GM12878 (cell line): ENCODE results near the gene NCBP1. TPM values are rescaled to one million over a fixed set of nuclear protein-coding genes. Genes with fewer than 3 reads are reported as not detected.

Experiments used
- CHD2 ChIP-seq: IDR thresholded peaks from 2 replicates; pipeline ENCODE4 v1.6.1; 2011; ENCODE audit warnings: low read depth, low read length, improper control_type of control experiment, borderline replicate concordance
- E2F8 ChIP-seq: fragments of 450-650 bp; IDR thresholded peaks from 2 replicates; pipeline ENCODE4 v1.6.1; 2018; ENCODE audit warnings: mild to moderate bottlenecking, low read depth, moderate library complexity; ENCODE audit not compliant: partially characterized antibody
- EGR1 ChIP-seq, 2 experiments: IDR thresholded peaks; 1 replicate in 1 of 2; 2 replicates in 1 of 2; pipeline ENCODE4 v1.6.1; 2011 to 2012; ENCODE audit warnings: low read depth in 2 of 2, low read length in 2 of 2, borderline replicate concordance in 1 of 2, mild to moderate bottlenecking in 1 of 2, moderate library complexity in 1 of 2
- EP300 ChIP-seq, 2 experiments: fragments of 150-350 bp in 1 of 2; IDR thresholded peaks; 2 replicates each; pipeline ENCODE4 v1.6.1; 2011 to 2012; ENCODE audit warnings: low read depth in 2 of 2, low read length in 2 of 2, borderline replicate concordance in 1 of 2, improper control_type of control experiment in 1 of 2, inconsistent platforms in 1 of 2; ENCODE audit not compliant: control insufficient read depth in 1 of 2
- FOS ChIP-seq: IDR thresholded peaks from 3 replicates; pipeline ENCODE4 v1.6.1; 2011; ENCODE audit warnings: borderline replicate concordance; ENCODE audit not compliant: insufficient read length; ENCODE audit errors: extremely low read depth
- IKZF1 ChIP-seq: fragments of 450-650 bp; conservative IDR thresholded peaks from 2 replicates; pipeline ENCODE4 v1.6.1; 2017; ENCODE audit warnings: antibody characterized with exemption, mild to moderate bottlenecking
- NFIC ChIP-seq: IDR thresholded peaks from 2 replicates; pipeline ENCODE4 v1.6.1; 2012; ENCODE audit warnings: low read depth, mild to moderate bottlenecking, inconsistent platforms, low read length, moderate library complexity
- NFYA ChIP-seq: IDR thresholded peaks from 2 replicates; pipeline ENCODE4 v1.6.1; 2011; ENCODE audit warnings: low read depth, mild to moderate bottlenecking, low read length, improper control_type of control experiment, borderline replicate concordance
- NKRF ChIP-seq: fragments of 450-650 bp; conservative IDR thresholded peaks from 2 replicates; pipeline ENCODE4 v1.6.1; 2017; ENCODE audit warnings: mild to moderate bottlenecking, moderate library complexity
- NR2C1 ChIP-seq: fragments of 450-650 bp; IDR thresholded peaks from 2 replicates; pipeline ENCODE4 v1.6.1; 2017; ENCODE audit warnings: antibody characterized with exemption, mild to moderate bottlenecking, moderate library complexity
- PRDM15 ChIP-seq: fragments of 450-650 bp; formaldehyde crosslinking; IDR thresholded peaks from 2 replicates; pipeline ENCODE4 v1.4.0; 2020; ENCODE audit warnings: mild to moderate bottlenecking, moderate library complexity
- STAT1 ChIP-seq: fragments of 450-650 bp; conservative IDR thresholded peaks from 2 replicates; pipeline ENCODE4 v1.6.1; 2014; ENCODE audit warnings: antibody characterized with exemption, mild to moderate bottlenecking
- STAT3 ChIP-seq: IDR thresholded peaks from 2 replicates; pipeline ENCODE4 v1.6.1; 2011; ENCODE audit warnings: low read depth, low read length, improper control_type of control experiment
- polyA plus RNA-seq, 11 experiments: library from polyadenylated mRNA; depleted of rRNA in 4 of 11; unstranded in 6 of 11; stranded (reverse) in 5 of 11; fragments of >200 nt; fragmentation: Nextera tagmentation in 4 of 11; fragmentation: Illumina TruSeq in 1 of 11; extraction: Ambion mirVana in 4 of 11; extraction: Trizol in 1 of 11; gene quantifications; 1 replicate in 1 of 11; 2 replicates in 10 of 11; pipeline versions ENCODE4 v1.2.1 to v1.2.3, GENCODE V29; 2011 to 2016; ENCODE audit warnings: inconsistent platforms in 2 of 11, missing spikeins in 2 of 11, low read depth in 1 of 11
- total RNA-seq, 4 experiments: library from RNA; depleted of rRNA in 3 of 4; stranded (reverse); fragments of >200 nt in 3 of 4; fragmentation: Illumina TruSeq in 1 of 4; extraction: Trizol in 1 of 4; gene quantifications; 2 replicates each; pipeline versions ENCODE4 v1.2.1 to v1.2.3, GENCODE V29; 2013 to 2021
- TF ChIP-seq, protein P1 (sequence below): fragments of 450-650 bp; IDR thresholded peaks from 2 replicates; pipeline ENCODE4 v1.6.1; 2016; ENCODE audit warnings: mild to moderate bottlenecking, moderate library complexity, borderline replicate concordance

The NCBP1 gene
- total and polyA plus RNA-seq, 10 of the 15 experiments (the other 5 are each of a cell fraction or from before 2014, with no cell fraction given): 14.7 to 70.9 (median 36.0) TPM

DNA sequence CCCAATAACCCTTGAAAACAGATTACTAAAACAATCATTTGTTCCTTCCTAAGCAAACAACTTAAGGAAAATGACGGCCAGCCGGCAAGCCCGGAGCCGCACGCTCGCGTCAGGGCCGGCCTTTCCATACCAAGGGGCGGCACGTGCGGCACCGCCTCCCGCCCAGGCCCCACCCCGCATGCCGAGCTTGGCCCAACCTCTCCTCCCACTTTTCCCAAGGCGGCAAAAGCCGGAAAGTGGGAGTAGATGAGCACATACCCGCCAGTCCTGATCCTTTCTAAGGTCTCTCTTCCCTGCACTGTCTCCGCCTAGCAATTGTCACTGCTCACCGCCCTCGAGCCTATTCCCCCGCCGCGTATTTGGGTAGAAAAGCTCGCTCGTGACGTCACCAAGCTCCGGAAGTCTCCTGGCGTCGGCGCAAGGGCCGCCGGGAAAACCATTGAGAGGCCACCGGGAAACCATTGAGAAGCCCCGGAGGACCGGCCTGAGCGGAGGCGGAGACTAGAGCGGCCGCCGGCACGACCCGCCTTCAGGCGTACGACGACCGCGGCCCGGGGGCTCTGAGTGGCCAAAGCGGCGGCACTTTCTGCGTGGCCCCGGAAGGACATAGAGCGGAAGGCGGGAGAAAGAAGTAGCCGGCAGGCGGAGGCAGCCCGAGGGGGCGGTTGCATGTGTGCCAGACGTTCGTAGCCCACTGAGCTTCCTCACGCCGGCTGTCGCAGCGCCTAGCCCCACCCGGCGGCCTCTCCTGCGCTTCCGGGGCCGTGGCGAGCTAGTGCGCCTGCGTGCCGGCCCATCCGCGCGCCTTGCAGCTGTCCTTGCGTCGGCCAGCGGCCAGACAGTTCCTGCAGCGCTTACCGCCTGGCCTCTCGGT lies at the start of gene NCBP1, which contains the start of gene TSTD2 (continued):
- TF ChIP-seq EP300 (IDR thresholded peaks at IDR 0.05; ENCODE audit: borderline replicate concordance in 1 of 2, control insufficient read depth in 1 of 2, low read depth in 2 of 2, low read length in 2 of 2) (peak in 1 of 2 experiments; percentile 25; a peak in 1 of 4 replicates), STAT1 (no peak), NFIC (no peak), NR2C1 (peak; percentile 99), NKRF (peak; percentile 90), EGR1 (IDR thresholded peaks at IDR 0.05; ENCODE audit: borderline replicate concordance in 1 of 2, low read depth in 2 of 2, low read length in 2 of 2) (peak in 1 of 2 experiments; percentile 84; a peak in 2 of 3 replicates), NFYA (no peak), IKZF1 (peak; percentile 96), E2F8 (peak; percentile 85), FOS (no peak), STAT3 (no peak), PRDM15 (CRISPR knock-in tag) (no peak), CHD2 (peak; percentile 91)
- TF ChIP-seq, protein P1, sequence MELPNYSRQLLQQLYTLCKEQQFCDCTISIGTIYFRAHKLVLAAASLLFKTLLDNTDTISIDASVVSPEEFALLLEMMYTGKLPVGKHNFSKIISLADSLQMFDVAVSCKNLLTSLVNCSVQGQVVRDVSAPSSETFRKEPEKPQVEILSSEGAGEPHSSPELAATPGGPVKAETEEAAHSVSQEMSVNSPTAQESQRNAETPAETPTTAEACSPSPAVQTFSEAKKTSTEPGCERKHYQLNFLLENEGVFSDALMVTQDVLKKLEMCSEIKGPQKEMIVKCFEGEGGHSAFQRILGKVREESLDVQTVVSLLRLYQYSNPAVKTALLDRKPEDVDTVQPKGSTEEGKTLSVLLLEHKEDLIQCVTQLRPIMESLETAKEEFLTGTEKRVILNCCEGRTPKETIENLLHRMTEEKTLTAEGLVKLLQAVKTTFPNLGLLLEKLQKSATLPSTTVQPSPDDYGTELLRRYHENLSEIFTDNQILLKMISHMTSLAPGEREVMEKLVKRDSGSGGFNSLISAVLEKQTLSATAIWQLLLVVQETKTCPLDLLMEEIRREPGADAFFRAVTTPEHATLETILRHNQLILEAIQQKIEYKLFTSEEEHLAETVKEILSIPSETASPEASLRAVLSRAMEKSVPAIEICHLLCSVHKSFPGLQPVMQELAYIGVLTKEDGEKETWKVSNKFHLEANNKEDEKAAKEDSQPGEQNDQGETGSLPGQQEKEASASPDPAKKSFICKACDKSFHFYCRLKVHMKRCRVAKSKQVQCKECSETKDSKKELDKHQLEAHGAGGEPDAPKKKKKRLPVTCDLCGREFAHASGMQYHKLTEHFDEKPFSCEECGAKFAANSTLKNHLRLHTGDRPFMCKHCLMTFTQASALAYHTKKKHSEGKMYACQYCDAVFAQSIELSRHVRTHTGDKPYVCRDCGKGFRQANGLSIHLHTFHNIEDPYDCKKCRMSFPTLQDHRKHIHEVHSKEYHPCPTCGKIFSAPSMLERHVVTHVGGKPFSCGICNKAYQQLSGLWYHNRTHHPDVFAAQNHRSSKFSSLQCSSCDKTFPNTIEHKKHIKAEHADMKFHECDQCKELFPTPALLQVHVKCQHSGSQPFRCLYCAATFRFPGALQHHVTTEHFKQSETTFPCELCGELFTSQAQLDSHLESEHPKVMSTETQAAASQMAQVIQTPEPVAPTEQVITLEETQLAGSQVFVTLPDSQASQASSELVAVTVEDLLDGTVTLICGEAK: peak; percentile 96
